Measurements from ENCODE around the gene EYS.
"Not testable (repeated sequence)": the region's sequence is repeated elsewhere in the genome, so short reads cannot be mapped to it uniquely, and the experiment has no call there.

Gene EYS

DNA sequence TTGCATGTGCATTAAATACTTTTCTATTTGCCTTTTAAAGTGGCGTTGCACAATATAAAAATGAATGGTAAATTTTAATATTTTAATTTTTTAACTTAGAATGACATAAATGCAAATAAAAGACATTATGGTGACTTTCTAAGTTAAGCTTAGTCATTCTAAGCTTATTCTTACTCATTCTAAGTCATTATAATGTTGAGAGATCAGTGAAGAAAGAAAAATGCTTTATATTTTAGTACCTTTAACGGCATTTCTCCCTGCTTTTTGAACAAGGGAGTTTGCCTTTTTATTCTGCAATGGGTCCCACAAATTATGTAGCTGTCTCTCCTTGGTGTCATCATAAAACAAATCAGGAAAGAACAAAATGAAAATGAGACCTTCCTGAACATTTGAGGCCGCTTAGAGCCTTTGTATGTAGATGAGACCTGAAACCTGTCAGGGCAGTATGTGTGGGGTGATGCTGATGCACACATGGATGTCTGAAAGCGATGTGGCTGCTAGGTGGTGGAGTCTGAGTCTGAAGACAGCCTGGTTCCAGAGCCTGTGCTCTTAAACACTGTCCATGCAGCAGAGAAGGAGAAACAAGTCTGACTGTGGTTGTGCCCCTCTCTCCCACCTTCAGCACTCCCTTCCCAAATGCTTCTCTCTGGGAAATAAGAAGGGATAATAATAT, 1913.4 kb downstream of the EYS start:
- no peak for DNase-seq (ENCODE audit: low read depth in 3 of 3)

DNA sequence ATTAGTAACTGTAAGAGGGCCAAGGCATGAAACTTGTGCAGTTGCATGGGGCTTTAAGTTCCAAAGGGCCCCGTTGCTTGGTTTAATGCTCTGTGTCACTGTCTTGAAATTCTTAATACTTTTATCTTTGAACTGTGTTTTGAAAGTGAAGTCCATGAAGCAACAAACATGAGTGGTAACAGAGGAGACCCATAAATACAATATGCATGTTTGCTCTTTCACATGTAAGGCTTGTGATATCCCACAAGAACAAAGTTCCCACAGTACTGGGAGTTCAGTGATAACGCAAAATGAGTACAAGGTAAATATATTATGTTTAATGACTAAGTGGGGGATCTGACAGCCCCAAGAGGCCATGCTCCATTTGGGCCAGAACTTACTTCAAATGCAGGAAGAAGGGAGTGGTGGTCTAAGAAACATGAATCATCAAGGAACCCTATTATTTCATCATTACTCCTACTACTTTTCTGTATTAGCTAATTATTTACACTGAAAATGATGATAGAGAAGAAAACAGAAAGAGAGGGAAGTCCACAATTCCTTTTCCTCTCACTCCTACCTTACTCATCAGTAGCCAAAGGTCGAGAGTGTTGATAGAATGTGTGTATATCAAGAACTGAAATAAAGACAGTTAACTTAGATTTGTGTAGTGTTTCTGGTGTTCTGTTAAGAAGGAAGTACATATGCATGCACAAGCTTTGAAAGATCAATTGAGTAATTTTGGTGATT, 1914.1 kb downstream of the EYS start:
- no peak for DNase-seq (ENCODE audit: low read depth in 3 of 3)

- DNase-seq (ENCODE audit: low read depth in 3 of 3), result no peak
Measured at GRCh38 chr6:63790334-63790733, 1916.7 kb downstream of the EYS start.

DNA sequence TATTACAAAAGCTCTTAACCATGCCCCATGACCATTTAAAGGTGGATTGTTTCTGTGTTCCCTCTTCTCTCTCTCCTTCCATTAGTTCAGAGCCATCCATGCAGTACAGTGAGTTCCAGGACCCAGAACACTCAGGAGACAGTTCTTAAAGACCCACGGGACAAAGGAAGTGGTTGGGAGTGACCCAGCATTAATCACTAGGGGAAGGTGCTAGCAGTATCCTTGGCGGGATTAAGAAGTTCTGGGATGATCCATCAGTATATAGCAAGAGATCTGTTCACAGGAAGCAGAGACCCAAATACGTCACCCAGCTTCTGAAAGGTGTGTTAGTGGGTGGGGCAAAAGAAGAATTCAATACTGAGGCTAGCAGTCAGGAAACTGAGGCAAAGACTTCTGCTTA, 1917.3 kb downstream of the EYS start:
- DNase-seq (ENCODE audit: low read depth in 3 of 3), result no peak

- no peak for DNase-seq (ENCODE audit: low read depth in 3 of 3)
Measured at GRCh38 chr6:63788569-63788968, 1918.5 kb downstream of the EYS start.

DNA sequence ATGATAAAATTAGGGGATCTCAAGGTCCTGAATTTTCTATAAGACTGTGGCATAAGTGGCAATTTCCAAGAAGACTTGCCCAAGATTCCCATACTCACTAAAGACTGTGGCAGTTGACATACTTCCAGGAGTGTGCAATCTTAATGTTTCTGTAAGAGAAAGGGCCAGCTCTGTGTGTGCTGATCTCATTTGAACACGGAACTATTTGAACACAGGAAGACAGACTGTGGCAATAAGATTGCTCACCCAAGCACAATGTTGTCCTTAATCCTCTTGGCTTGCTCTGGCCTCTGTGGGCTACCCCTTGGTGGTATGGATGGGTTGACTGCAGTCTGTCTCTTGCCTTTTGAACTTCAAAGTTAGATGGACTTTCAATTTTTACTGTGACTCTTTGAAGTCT, 1920.0 kb downstream of the EYS start:
- DNase-seq (ENCODE audit: low read depth in 3 of 3), result no peak

GRCh38 chr6:63785006-63785405, 1922.0 kb downstream of the EYS start:
- DNase-seq (ENCODE audit: low read depth in 3 of 3), result no peak

- DNase-seq (ENCODE audit: low read depth in 3 of 3), result no peak
Measured at GRCh38 chr6:63783096-63783495, 1923.9 kb downstream of the EYS start.

DNA sequence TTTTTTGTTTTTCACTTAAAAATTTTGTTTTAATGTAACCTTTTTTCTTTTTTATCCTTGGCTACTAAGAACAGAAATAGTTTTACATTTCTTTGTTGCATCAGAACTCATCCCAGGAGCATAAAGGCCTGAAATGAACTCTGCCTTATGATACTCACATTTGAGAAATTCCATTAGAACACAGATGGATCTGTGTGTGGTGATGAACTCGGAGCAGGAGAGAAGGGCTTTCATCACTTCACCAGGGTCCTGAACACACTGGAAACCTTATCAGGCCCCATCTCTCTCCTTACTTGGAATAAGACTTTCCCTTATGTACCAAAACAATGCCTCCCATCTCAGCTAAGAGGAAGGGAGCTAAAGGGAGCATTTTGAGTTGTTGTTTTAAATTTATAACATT, 1932.1 kb downstream of the EYS start:
- DNase-seq (ENCODE audit: low read depth in 3 of 3), result no peak

DNA sequence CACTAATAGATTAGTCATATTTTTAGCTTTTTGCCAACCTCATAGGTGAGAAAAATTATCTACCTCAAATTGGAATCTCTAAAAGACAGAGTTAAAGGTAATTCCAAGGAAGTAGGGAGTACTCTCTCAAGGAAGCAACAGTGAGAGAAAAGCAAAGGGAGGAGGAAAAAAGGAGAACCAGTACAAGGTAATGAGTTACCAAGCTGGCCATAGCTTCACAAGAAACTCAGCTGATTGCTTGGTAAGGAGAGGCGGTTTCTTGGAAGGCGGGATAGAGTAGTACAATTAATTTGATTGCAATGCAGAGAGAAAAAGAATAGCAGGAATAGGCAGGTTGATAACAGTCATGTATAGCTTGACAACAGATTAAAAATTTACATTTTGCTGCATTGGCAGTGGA, 1933.8 kb downstream of the EYS start:
- DNase-seq (ENCODE audit: low read depth in 3 of 3), result no peak

DNA sequence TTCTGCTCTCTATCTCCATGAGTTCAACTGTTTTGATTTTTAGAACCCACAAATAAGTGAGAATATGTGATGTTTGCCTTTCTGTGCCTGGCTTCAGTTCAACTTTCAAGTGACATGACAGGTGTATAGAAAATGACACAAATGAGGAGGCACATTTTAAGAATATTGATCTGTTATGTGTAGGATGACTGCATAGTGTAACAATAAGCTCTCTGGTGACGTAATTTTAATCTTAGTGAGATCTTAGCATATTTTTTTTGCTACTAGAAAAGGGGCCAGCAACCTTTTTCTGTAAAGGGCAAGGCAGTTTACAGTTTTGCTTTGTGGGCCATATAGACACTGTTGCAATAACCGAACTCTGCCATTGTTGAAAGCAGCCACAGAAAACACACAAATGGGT, 1941.2 kb downstream of the EYS start:
- no peak for DNase-seq (ENCODE audit: low read depth in 3 of 3)

GRCh38 chr6:63764318-63764916, 1942.6 kb downstream of the EYS start:
- DNase-seq (ENCODE audit: low read depth in 3 of 3), result no peak

GRCh38 chr6:63760199-63760598, 1946.8 kb downstream of the EYS start:
- no peak for DNase-seq (ENCODE audit: low read depth in 3 of 3)

- DNase-seq (ENCODE audit: low read depth in 3 of 3), result no peak
Measured at GRCh38 chr6:63759605-63760105, 1947.4 kb downstream of the EYS start.

GRCh38 chr6:63757826-63758225, 1949.2 kb downstream of the EYS start:
- DNase-seq (ENCODE audit: low read depth in 3 of 3), result no peak

DNA sequence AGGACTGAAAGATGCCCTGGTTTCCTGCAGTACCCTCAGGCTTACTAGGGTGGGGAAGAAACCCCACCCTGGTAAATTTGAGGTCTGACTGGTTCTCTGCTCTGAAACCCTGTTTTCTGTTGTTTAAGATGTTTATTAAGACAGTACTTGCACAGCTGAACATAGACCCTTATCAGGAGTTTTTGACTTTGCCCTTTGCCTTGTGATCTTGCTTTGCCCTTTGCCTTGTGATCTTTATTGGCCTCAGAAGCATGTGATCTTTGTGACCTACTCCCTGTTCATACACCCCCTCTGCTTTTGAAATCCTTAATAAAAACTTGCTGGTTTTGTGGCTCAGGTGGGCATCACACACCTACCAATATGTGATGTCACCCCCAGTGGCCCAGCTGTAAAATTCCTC, 1949.8 kb downstream of the EYS start:
- not testable (repeated sequence) for DNase-seq (ENCODE audit: low read depth in 3 of 3)

DNA sequence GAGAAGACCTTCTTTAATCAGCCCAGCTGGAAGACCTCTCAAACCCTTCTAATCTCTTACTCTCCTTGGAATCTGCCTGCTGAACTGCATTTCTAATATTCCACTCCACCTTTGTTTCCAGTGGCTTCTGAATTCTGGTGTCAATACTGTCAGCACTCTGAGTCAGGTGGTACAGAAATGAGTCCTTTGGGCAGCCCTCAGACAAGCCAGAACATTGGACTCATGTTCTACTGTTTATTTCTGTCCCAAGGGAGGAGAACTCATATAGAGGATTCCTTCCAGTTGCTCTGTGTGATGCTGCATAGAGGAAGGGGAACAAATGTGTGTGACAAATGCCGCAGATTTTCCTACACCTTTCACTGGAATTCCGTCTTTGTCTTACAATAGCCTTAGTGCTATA, 1956.6 kb downstream of the EYS start:
- no peak for DNase-seq (ENCODE audit: low read depth in 3 of 3)

DNA sequence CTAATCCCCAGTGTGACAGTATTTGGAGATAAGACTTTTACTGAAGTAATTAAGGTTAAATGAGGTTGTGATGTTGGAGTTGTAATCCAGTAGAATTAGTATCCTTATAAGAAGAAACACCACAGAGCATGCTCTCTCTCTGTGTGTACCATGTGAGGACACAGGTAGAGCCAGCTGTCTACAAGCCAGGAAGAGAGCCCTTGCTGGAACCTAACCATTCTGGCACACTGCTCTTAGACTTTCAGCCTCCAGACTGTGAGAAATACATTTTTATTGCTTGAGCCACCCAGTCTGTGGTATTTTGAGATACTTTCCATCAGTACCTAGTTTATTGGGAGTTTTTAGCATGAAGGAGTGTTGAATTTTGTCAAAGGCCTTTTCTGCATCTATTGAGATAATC, 1961.2 kb downstream of the EYS start:
- DNase-seq (ENCODE audit: low read depth in 3 of 3), result no peak

- no peak for DNase-seq (ENCODE audit: low read depth in 3 of 3)
Measured at GRCh38 chr6:63744810-63745209, 1962.2 kb downstream of the EYS start.

GRCh38 chr6:63743691-63744090, 1963.3 kb downstream of the EYS start:
- DNase-seq (ENCODE audit: low read depth in 3 of 3), result no peak

- DNase-seq (ENCODE audit: low read depth in 3 of 3), result no peak
Measured at GRCh38 chr6:63742060-63742459, 1965.0 kb downstream of the EYS start.

- DNase-seq (ENCODE audit: low read depth in 3 of 3), result no peak
Measured at GRCh38 chr6:63740709-63741108, 1966.3 kb downstream of the EYS start.

- DNase-seq (ENCODE audit: low read depth in 3 of 3), result no peak
Measured at GRCh38 chr6:63739094-63739687, 1967.8 kb downstream of the EYS start.
